T-helper 1 cell treated with Interleukin-12 subunit alpha and Interleukin-12 subunit beta and Interleukin-4 antibody, amounts not matched to agents 30 ng/mL and 1 ng/mL, for 36 hours (primary cell): ENCODE results near the gene CENPX. TPM values are rescaled to one million over a fixed set of nuclear protein-coding genes. Genes with fewer than 3 reads are reported as not detected.

ENCODE experiments used
- intact Hi-C: fragments of 100-400 bp; cut with micrococcal nuclease; formaldehyde crosslinking; loops from one replicate; pipeline ENCODE4 v1.15.1; 2024
- total RNA-seq: library from RNA; stranded (reverse); gene quantifications from 2 replicates; pipeline ENCODE4 v1.2.3, GENCODE V29; 2022

CENPX gene
- 71.2 and 71.7 TPM in 2 replicates for total RNA-seq

DNA sequence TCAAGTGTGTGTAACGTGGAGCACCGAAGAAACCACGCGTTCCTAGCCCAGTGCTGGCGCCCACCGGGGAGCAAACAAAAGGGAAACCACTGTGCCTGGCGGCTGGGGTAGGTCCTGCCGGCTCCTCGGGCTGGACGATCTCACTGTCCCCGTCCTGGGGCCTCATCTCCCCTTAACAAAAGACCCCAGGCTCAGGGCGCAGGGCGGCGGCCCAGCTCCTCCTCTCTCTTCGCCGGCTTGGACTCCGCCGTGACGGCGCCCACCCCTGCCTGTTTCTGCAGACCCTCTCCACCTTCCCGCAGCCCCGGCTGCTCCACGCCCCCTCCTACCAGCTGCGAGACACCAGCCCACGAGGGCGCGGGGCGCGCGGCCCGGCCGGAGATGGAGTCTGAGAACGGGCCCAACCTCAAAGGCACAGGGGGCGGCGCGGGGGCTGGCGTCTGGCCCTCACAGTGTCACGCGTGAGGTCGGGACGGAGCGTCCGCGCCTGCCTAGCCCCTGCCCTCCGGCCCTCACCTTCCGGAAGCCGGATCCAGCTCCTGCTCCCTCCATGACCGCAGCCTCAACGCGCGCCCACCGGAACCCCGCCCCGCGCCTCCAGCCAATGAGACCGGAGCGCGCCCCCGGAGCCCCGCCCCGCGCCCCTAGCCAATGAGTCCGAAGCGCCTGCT, at the start of gene CENPX:
Gene CENPX (minus strand): TSS at position 569 of the 671 bp plus-strand sequence. CDS start 17 bp downstream, at position 552.
- intact Hi-C loops: loop anchor here (2.0 to 5.0 kb wide), 4 partner anchors 45 to 510 kb away; partner anchors contain the start of genes ACTG1, DUS1L and PCYT2

DNA sequence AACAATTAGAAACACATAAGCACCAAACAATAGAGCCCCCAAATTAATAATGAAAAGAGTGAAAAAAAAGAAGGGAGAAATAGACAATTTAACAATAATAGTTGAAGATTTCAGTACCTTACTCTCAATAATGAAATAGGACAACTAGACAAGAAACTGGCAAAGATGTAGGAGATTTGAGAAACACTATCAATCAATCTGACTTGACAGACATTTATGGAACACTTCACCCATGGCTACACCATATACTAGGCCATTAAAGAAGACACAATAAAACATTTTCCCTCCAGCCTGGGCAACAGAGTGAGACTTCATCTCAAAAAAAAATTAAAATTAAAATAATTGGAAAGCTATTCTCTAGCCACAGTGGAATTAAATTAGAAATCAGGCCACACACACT, 47.9 kb upstream of the CENPX start:
- intact Hi-C loops: no loop called here

DNA sequence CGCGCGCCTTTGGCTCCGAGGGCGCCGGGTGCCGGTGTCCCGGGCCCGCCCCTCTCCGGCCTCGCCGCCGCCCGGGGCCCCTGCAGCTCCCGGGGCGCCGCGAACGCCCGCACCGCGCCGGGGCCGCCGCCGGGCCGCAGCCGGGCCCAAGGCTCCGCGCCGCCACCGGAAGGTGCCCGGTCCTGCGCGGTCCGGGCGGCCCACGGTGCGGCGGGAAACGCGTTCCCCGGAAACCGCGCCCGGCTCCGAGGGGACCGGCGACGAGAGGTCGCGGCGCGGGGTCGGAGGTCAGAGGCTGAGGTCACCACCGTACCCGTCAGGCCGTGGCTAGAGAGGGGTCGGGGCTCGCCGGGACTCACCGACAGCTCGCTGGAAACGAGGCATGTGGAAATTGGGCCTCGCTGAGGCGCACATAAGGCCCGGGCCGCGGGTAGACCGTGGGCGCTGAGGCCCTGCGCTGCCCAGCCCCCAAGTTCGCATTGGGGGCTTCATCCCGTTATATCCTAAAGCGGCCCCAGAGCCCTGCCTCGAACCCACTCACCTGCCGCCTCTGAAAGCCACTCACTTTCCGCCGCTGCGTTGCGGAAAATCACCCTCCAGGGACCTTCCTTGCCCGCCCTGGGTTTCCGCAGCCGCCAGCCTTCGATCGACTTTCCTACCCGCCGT, 43.1 kb upstream of the CENPX start, which contains the start of gene DUS1L:
Gene DUS1L (minus strand): TSS at position 167 of the 666 bp plus-strand sequence. CDS start 745 bp downstream, outside the sequence.
- intact Hi-C loops: loop anchor here (1.0 to 5.0 kb wide), 5 partner anchors 14 to 89 kb away; partner anchors contain the start of genes CENPX, DCXR, FASN and GPS1

DNA sequence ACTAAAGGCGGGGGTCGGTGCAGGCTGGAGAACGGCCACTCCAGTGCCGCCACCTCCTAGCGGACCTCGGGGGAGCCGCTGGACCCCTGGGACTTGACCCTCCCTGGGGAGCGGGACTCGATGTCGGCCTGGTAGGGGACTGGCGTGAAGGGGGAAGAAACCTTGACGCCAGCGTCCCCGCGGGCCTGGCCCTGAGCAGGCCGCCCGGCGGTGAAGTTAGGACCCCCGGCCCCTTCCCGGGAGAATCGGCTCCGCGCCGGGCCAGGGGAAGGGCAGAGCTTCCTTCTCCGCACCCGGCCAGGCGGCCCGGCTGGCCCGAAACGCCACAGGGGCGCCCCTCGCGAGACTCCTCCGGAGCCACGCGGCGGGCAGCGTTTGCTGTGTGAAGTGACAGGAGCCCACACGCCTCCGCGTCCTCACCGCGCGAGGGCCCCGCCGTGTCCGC, 42.5 kb upstream of the CENPX start:
- intact Hi-C loops: loop anchor here (1.0 to 5.0 kb wide), 5 partner anchors 14 to 89 kb away; partner anchors contain the start of genes CENPX, DCXR, FASN and GPS1

DNA sequence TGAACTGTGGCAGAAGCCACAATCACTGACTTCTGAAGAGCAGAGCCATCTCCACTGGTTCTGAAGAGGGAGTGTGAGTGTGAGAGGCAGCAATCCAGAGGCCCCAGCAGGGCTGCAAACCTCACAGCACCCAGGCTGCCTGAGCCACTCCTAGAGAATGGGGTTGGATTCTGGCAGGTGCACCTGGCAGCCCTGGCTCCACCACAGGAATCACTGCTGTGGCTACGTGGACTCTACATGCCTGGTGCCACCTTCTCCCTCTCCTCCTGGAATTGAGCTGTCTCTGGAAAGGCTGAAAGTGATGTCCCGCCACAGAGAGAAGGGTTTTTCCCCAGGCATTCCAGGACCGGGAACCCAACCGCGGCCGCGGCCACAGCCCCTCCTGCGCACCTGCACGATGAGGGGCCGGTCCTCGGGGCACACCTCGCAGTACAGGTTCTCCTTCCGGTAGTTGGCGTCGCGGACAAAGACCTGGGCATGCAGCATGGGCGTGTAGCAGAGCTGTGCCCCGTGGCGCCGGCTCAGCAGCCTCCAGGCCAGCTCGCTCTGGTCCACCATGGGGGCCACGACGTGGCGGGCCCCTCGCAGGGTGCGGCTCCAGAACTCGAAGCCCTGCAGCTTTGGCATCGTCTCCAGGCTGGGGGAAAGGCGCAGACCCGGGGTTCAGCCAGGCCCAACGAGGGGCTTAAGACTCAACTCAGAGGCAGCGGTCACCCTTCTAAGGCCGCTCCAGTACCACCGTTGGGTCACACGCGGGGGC, 41.9 kb upstream of the CENPX start:
- intact Hi-C loops: loop anchor here (1.0 to 5.0 kb wide), 5 partner anchors 13 to 90 kb away; partner anchors contain the start of genes CENPX, DCXR, FASN and GPS1

DNA sequence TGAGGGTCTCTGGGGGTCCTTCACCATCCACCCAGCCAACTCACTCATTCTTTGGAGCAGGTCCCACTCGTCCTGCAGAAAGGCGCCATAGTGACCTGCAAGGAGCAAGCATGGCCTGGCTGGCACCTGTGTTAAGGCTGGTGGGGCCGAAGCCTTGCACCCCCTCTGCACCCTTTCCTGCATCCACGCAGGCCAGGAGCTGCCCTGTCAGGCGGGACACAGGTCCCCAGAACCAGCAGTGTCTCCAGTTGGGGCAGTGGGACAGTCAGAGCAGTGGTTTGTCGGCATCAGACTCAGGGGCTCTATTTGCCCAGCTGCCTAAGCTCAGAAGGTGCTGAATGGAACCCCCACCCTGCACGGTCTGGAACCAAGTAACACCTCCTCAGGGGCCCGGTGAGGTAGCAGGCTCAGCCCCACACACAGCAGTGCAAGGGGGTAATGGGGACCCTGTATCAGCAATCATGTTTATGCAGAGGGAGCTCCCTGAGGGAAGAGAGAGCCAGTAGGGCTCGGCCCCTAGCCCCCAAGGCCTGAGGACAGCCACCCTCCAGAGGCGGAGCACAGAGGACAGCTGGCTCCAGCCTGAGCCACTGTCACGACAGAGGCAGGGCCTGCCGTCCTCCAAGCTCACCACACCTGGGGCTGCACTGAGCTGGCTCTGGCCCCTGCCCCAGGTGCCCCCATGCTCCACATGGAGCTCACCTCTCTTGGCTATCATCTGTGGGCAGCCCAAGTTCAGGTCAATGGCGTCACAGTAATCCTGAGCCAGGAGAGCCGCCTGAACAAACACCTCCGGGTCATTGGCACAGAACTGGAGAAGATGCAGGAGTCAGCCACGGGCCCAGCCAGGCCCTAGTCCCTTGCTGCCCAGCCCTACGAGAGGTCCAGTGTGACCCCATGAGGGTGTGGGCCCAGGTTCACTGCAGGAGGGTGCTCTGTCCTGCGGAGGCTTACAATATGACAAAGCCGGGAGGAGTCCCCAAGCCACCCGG, 41.0 kb upstream of the CENPX start:
- intact Hi-C loops: loop anchor here (2.0 kb wide), 1 partner anchor 35 kb away; the partner anchor contains the start of gene FASN

DNA sequence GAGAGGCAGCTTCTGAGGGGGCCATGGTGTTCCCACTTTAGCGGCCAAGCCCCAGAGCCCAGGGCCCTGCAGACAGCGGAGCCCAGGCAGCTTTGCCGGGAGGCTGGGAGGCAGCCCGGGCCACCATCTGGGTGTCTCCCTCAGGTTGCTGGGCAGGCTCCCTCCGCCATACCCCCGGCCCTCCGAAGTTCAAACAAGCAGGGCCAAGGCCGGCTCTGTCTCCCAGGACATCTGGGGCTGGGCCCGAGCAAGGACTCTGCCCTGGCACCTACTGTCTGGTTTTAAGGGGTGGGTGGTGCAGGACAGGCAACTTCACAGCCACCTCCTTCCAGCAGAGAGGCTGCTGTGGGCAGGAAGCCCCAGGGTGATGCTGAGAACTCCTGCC, 40.3 kb upstream of the CENPX start:
- intact Hi-C loops: no loop called here

DNA sequence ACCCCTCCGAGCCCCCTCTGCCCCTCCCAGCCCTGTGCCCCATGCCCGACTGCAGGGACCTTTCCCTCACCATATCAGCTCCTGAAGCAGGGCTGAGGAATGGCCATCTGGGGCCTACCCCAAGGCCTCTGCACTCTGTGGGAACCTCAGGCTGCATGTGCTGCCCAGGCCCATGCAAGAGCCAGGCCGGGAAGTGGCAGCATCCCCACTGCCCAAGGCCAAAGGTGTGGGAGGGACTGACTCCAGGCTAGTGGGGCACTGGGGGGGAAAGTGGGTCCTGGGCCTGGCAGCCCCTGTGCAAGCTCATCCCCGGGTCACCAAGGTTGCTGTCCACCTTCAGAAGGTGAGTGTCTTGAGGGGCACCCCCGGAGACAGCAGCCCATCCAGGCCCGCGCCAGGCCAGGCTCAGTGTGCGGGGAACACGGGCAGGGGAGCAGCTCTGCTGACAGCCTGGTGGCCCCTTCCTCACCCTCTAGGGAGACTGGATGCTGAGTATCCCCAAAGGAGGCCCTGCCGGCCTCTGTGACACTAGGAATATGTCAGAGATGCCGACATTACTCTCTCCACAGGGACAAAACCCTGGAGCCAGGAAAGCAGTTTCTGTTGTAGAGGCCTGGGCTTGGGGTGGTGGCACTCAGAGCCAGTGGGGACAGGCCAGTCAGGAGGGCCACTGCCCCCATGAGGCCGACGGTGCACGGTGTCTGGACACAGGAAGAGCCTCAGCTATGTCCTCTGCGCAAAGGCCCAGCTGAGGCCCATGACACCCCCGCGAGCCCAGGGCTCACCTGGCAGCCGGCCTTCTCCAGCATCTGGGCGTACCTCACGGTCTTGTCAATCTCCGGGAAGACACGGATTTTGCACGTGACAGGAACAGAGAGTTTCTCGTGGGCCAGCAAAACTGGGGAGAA, 39.7 kb upstream of the CENPX start:
- intact Hi-C loops: no loop called here

DNA sequence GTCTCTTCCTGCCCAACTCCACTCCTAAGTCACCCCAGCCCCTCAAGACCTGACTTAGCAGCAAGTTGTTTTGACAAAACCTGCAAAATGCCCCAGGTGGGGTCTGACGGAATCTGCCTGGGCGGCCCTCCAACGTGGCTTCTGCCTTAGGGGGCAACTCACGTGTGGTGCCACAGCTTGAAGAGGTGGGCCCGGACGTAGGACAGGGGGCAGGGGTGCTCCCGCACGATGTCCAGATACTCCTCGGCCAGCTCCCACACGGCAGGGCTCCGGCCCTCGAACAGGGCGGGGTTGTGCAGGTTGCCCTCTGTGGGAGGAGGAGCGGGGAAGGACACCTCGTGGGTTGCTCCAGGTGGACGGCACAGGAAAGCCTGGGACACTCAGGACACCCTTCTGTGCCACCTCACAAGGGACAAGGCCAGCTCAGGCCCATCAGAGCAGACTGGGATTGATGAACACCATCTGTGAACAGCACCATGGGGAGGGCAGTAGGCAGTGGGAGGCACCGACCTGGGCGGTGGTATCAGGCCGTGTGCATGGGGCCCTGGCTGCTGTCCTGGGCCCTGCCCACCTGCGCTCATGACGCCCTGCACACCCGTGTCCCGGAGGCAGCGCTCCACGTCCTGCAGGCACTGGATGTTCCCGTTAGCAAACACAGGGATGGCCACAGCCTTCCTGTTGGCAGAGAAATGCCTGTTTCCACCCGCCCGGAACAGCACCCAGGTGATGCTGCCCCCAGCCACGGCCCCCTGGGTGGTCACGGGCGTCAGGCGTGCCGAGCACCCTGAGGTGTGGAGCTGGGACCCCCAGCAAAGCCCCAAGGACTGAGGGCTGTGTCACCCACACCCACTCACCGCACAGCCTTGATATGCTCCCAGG, 38.6 kb upstream of the CENPX start:
- intact Hi-C loops: no loop called here

DNA sequence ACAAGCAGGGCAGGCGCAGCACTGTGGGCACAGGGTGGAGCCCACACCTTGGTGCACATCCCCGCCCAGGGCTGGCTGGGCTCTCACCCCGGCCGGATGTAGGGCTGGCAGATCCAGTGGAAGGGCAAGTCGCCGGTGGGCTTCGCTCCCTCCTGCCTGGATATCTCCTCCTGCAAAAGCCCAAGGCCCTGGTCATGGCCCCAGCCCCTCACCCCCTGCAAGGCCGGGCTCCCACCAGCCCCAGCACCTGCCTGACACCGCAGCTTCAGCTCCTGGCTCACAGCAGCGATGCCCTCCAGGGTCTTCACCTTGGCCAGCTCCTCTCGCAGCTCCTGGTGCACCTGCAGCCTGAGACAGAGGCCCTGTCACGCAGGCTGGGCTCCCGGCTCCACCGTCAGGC, 37.9 kb upstream of the CENPX start:
- intact Hi-C loops: no loop called here

DNA sequence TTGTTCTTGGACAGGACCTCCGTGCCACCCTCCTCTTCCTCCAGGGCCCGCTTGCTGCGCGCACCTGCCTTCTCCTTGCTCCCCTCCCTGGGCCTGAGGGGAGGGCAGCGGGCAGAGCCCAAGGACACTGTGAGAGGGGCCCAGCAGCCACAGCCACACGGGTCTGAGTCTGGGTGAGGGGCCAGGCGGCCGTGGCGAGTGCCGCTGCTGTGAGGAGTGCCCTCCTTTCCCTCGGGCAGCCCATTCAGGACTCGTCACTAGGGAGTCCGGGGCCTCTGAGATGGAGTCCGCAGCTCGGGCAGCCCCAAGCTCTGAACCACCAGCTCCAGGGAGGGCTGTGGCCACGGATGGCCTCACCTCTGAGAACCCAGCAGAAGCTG, 37.3 kb upstream of the CENPX start:
- intact Hi-C loops: no loop called here

DNA sequence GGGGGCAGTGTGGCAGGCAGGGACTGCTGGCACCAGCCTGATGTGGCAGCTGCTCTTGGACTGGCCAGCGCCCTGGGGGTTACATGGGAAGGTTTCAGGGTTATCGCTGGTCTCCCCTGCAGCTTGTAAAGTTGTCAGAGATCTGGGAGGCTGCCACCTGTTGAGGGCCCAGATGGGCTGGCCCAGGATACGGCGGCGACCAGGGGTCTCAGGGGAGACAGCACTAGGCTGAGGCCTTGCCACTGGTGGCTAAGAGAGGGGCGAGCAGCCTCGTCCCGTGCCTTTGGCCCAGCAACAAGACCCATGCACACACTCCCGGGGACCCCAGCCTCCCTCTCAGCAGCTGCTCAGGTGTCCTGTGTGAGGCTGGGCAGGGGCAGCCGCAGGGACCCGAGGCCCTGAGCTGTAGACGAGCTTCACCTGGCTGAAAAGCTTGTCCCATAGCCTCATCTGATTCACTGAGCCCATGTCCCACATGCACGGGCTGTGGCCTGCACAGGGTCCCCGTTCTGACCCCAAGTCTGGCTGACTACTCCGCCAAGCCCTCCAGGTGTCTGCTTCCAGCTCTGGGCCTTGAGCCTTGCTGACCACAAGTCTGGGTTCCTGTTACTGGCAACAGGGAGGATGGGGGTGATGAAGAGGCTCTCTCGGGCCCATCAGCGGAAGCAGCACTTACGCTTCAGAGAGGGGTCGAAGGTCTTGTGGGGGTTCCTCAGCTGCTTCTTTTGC, 36.8 kb upstream of the CENPX start:
- intact Hi-C loops: no loop called here

DNA sequence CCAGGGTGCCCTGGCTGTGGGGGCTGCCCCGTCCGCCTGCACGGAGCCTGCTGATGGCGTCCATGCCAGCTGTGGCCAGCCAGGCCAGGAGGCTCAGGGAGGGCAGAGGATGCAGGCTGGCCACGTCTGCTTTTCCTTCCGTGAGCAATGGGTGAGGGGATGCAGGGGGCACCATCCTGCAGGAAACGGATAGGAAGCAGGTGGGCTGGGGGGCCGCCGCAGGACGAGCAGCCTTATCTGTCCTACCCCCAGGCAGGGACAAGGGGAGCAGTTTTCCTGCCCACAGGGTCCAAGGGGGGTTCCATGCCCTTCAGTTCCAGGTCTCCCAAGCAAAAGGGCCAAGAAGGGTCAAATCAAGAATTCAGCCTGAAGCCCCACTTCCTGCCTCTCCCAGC, 36.2 kb upstream of the CENPX start:
- intact Hi-C loops: no loop called here

DNA sequence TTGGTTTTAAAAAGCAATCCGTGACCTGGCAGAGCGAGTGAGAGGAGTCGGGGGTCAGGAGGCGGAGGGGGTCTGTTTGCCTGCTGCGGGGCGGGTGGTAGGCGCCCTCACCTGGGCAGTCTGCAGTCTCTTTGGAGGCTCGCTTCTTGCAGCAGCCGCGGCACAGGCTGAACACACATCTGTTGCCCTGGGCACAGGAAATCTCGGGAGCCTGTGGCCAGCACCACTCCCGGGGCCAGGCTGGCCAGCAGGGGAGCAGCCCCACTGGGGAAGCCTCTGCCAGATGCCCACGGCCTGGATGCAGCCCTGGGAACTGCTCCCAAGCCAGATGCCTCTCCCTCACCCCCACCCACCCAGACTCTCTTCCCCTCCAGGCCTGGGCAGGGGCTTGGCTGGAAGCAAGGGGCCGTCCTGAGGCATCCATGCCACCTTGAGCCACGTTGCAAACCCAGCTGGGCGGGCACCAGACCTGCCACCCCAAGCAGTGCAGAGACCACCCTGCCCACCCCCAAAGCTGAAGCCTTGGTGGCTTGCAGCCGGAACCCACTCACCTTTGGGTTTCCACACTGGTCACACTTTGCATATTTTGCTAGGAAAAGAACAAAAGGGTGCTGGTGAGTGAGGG, 35.7 kb upstream of the CENPX start:
- intact Hi-C loops: no loop called here

DNA sequence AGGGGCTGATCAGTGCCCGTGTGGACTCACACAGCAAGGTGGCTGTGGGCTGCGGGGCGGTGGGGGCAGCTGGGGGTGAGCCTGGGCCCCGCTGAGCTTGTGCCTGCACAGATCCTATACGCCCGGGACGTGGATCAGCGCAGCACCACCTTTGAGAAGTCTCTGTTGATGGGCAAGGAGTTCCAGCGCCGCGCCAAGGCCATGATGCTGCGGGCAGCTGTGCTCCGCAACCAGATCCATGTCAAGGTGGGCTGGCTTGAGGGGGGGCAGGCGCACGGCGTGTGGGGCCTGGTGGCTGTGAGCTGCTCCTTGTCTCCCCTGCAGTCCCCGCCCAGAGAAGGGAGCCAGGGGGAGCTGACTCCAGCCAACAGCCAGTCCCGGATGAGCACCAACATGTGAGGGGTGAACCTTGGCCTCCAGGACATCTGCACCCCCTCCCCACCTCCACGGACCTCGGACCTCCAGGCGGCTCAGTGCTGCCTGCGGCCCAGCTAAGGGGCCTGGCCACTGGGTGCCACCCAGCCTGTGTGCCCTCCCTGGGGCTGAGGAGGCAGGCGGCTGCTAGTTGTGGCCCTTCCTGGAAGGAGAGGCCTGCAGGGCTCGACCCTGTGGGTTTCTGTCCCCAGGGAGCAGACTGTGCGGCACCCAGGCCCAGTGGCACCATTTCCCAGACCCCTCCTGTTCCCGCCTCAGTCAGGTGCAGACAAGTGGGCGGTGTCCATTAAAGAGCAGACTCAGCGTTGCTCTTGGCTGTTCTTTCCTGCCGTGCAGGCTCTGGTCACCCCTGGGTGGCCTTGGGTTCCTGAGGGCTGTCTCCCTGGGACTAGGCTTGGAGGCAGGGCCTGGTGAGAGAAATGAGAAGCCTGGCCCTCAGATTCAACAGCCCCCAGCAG, 34.3 kb upstream of the CENPX start:
- intact Hi-C loops: no loop called here
